Measurements from ENCODE around the gene IL9R. TPM values are rescaled to one million over a fixed set of nuclear protein-coding genes. Genes with fewer than 3 reads are reported as not detected.
"Not testable (repeated sequence)": the region's sequence is repeated elsewhere in the genome, so short reads cannot be mapped to it uniquely, and the experiment has no call there.

The IL9R gene
- total RNA-seq, 4 donors from 2014 or later, result 0.20 TPM; not detected in 3

GRCh38 chrX:156019846-156020245 lies 22.4 kb downstream of the IL9R start:
- in situ Hi-C loops (cut with MboI; ENCODE audit: low sequenced_read_pairs in 4 of 4); intact Hi-C loops (cut with DNase I; ENCODE audit: low total_unique reads); H3K9me3 ChIP-seq; H3K36me3 ChIP-seq; H3K4me3 ChIP-seq; H3K4me1 ChIP-seq; H3K27ac ChIP-seq; H3K27me3 ChIP-seq; ATAC-seq; DNase-seq: not testable (repeated sequence)

DNA sequence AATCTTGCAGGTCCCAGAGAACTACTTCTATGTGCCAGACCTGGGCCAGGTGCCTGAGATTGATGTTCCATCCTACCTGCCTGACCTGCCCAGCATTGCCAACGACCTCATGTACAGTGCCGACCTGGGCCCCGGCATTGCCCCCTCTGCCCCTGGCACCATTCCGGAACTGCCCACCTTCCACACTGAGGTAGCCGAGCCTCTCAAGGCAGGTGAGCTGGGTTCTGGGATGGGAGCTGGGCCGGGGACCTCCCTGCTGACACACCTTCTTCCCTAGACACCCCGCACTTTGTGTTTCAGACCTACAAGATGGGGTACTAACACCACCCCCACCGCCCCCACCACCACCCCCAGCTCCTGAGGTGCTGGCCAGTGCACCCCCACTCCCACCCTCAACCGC lies 25.5 kb downstream of the IL9R start:
- H3K9me3 ChIP-seq; ATAC-seq; H3K4me1 ChIP-seq; DNase-seq; H3K36me3 ChIP-seq; H3K27me3 ChIP-seq; in situ Hi-C loops (cut with MboI; ENCODE audit: low sequenced_read_pairs in 4 of 4); H3K4me3 ChIP-seq; intact Hi-C loops (cut with DNase I; ENCODE audit: low total_unique reads); H3K27ac ChIP-seq: not testable (repeated sequence)

- DNase-seq; H3K4me3 ChIP-seq; H3K36me3 ChIP-seq; H3K4me1 ChIP-seq; intact Hi-C loops (cut with DNase I; ENCODE audit: low total_unique reads); H3K27me3 ChIP-seq; H3K27ac ChIP-seq; ATAC-seq; H3K9me3 ChIP-seq; in situ Hi-C loops (cut with MboI; ENCODE audit: low sequenced_read_pairs in 4 of 4): not testable (repeated sequence)
These were observed 27.5 kb downstream of the IL9R start for GRCh38 chrX:156024949-156025492.

DNA sequence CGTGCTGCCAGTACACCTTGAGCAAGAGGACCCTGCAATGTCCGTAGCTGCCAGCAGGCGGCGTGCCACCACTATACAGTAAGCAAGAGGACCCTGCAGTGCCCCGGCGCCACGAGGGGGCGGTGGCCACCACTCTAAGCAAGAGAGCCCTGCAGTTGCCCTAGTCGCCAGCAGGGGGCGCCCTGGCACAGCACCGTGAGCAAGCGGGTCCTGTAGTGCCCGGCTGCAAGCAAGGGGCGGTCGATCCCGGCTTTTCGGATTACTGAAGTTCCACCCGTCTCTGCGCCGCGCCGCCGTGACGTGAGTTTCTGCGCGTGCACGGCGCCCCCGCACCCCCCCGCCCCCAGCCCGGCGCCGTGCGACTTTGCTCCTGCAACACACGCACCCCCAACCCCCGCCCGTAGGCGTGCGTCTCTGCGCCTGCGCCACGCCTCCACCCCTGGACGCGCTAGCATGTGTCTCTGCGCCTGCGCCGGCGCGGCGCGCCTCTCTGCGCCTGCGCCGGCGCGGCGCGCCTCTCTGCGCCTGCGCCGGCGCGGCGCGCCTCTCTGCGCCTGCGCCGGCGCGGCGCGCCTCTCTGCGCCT lies 31.2 kb downstream of the IL9R start:
- in situ Hi-C loops (cut with MboI; ENCODE audit: low sequenced_read_pairs in 4 of 4); H3K27ac ChIP-seq; intact Hi-C loops (cut with DNase I; ENCODE audit: low total_unique reads): not testable (repeated sequence)

DNA sequence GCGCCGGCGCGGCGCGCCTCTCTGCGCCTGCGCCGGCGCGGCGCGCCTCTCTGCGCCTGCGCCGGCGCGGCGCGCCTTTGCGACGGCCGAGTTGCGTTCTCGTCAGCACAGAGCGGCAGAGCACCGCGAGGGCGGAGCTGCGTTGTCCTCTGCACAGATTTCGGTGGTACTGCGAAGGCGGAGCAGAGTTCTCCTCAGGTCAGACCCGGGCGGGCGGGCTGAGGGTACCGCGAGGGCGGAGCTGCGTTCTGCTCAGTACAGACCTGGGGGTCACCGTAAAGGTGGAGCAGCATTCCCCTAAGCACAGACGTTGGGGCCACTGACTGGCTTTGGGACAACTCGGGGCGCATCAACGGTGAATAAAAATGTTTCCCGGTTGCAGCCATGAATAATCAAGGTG lies 31.8 kb downstream of the IL9R start:
- intact Hi-C loops (cut with DNase I; ENCODE audit: low total_unique reads); H3K27ac ChIP-seq; DNase-seq; H3K36me3 ChIP-seq; H3K4me1 ChIP-seq; in situ Hi-C loops (cut with MboI; ENCODE audit: low sequenced_read_pairs in 4 of 4); H3K9me3 ChIP-seq; ATAC-seq; H3K4me3 ChIP-seq; H3K27me3 ChIP-seq: not testable (repeated sequence)

More for the DNA sequence above, 31.2 kb downstream of the IL9R start:
- ATAC-seq, result peak in 1 of 2 donors; percentile 44
- not testable (repeated sequence) for DNase-seq, H3K27me3 ChIP-seq, H3K36me3 ChIP-seq, H3K4me3 ChIP-seq, H3K4me1 ChIP-seq, H3K9me3 ChIP-seq

GRCh38 chrX:156029707-156030442 lies 32.4 kb downstream of the IL9R start:
- H3K9me3 ChIP-seq; ATAC-seq; in situ Hi-C loops (cut with MboI; ENCODE audit: low sequenced_read_pairs in 4 of 4); H3K4me1 ChIP-seq; H3K4me3 ChIP-seq; DNase-seq; H3K27me3 ChIP-seq; H3K27ac ChIP-seq; H3K36me3 ChIP-seq; intact Hi-C loops (cut with DNase I; ENCODE audit: low total_unique reads): not testable (repeated sequence)

DNA sequence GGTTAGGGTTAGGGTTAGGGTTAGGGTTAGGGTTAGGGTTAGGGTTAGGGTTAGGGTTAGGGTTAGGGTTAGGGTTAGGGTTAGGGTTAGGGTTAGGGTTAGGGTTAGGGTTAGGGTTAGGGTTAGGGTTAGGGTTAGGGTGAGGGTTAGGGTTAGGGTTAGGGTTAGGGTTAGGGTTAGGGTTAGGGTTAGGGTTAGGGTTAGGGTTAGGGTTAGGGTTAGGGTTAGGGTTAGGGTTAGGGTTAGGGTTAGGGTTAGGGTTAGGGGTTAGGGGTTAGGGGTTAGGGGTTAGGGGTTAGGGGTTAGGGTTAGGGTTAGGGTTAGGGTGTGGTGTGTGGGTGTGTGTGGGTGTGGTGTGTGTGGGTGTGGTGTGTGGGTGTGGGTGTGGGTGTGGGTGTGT lies 33.0 kb downstream of the IL9R start:
- H3K36me3 ChIP-seq; intact Hi-C loops (cut with DNase I; ENCODE audit: low total_unique reads); H3K4me3 ChIP-seq; H3K27ac ChIP-seq; H3K9me3 ChIP-seq; in situ Hi-C loops (cut with MboI; ENCODE audit: low sequenced_read_pairs in 4 of 4); H3K4me1 ChIP-seq; DNase-seq; ATAC-seq; H3K27me3 ChIP-seq: not testable (repeated sequence)

Other genes starting within 250 kb of the IL9R start
- gene VAMP7, start 116.4 kb upstream of the IL9R start, total RNA-seq, result 10 to 100 TPM; 21.6 to 41.4 (median 32.2) TPM

Data from gastrocnemius medialis (tissue), 4 donors.